SJSA1 (cell line): ENCODE data around the gene ZNF215. TPM values are rescaled to one million over a fixed set of nuclear protein-coding genes. Genes with fewer than 3 reads are reported as not detected.
"Not testable (repeated sequence)": the region's sequence is repeated elsewhere in the genome, so short reads cannot be mapped to it uniquely, and the experiment has no call there.

ENCODE experiments used
- DNase-seq, 2 experiments: peaks; one replicate each; pipeline ENCODE4 v3.0.0-alpha.2; 2015 to 2020; ENCODE audit warnings: low spot score in 2 of 2, low read depth in 1 of 2
- H3K27ac ChIP-seq: fragments of 250-450 bp; sonication (Bioruptor Pico); 2 replicates; pipeline ENCODE4 v1.5.1; 2020; ENCODE audit warnings: mild to moderate bottlenecking, moderate library complexity
- H3K27me3 ChIP-seq: fragments of 250-450 bp; sonication (Bioruptor Pico); replicated peaks from 2 replicates; pipeline ENCODE4 v1.5.1; 2020; ENCODE audit warnings: mild to moderate bottlenecking, moderate library complexity
- H3K36me3 ChIP-seq: fragments of 250-450 bp; sonication (Bioruptor Pico); 2 replicates; pipeline ENCODE4 v1.5.1; 2020; ENCODE audit warnings: mild to moderate bottlenecking
- H3K4me1 ChIP-seq: fragments of 250-450 bp; sonication (Bioruptor Pico); replicated peaks from 2 replicates; pipeline ENCODE4 v1.6.1; 2021; ENCODE audit warnings: mild to moderate bottlenecking
- H3K4me3 ChIP-seq: fragments of 250-450 bp; sonication (Bioruptor Pico); 2 replicates; pipeline ENCODE4 v1.5.1; 2020; ENCODE audit warnings: mild to moderate bottlenecking
- H3K9me3 ChIP-seq: fragments of 250-450 bp; sonication (Bioruptor Pico); replicated peaks from 2 replicates; pipeline ENCODE4 v1.5.1; 2020; ENCODE audit warnings: mild to moderate bottlenecking
- total RNA-seq: library from RNA; depleted of rRNA; stranded (reverse); fragments of >200 nt; shearing (Covaris generic); gene quantifications from 2 replicates; pipeline ENCODE4 v1.2.3, GENCODE V29; 2014; rRNA removed

ZNF215 gene
- not detected in 2 replicates for total RNA-seq

- Histone ChIP-seq H3K9me3 (no peaks in the 10 kb centered on the region), H3K36me3 (no peaks in the 10 kb centered on the region), H3K27me3 (no peaks in the 10 kb centered on the region), H3K4me1 (no peaks in the 10 kb centered on the region), H3K27ac (no peak within 1 kb of the TSS), H3K4me3 (no peak within 1 kb of the TSS)
- DNase-seq: no peak
These were observed at the start of gene ZNF215 for GRCh38 chr11:6926208-6927029. Gene ZNF215 (plus strand): TSS chr11:6926426. CDS start chr11:6932273, 5,847 bp downstream.

- no peaks in the 10 kb centered on the region for H3K27me3 ChIP-seq
- DNase-seq: no peak
- no peaks in the 10 kb centered on the region for H3K9me3 ChIP-seq
- no peak overlapping the region for H3K4me3 ChIP-seq
- no peaks in the 10 kb centered on the region for H3K36me3 ChIP-seq
- no peaks in the 10 kb centered on the region for H3K4me1 ChIP-seq
- no peak overlapping the region for H3K27ac ChIP-seq
These were observed 49.3 kb upstream of the ZNF215 start for GRCh38 chr11:6876914-6877313.

GRCh38 chr11:6882751-6883150, 43.5 kb upstream of the ZNF215 start:
- Histone ChIP-seq H3K4me3 (no peak overlapping the region), H3K9me3 (no peaks in the 10 kb centered on the region), H3K27ac (no peak overlapping the region), H3K27me3 (no peaks in the 10 kb centered on the region), H3K4me1 (no peaks in the 10 kb centered on the region), H3K36me3 (no peaks in the 10 kb centered on the region)
- no peak for DNase-seq

- not testable (repeated sequence) for H3K27me3 ChIP-seq, H3K36me3 ChIP-seq, DNase-seq, H3K9me3 ChIP-seq, H3K27ac ChIP-seq, H3K4me3 ChIP-seq, H3K4me1 ChIP-seq
These were observed 38.5 kb upstream of the ZNF215 start for GRCh38 chr11:6887711-6888110.

- DNase-seq: no peak
- H3K27me3 ChIP-seq: no peaks in the 10 kb centered on the region
- no peaks in the 10 kb centered on the region for H3K36me3 ChIP-seq
- H3K4me3 ChIP-seq: no peak overlapping the region
- no peak overlapping the region for H3K27ac ChIP-seq
- H3K9me3 ChIP-seq: no peaks in the 10 kb centered on the region
- no peaks in the 10 kb centered on the region for H3K4me1 ChIP-seq
These were observed 37.4 kb upstream of the ZNF215 start for GRCh38 chr11:6888830-6889229.

- H3K27ac ChIP-seq: no peak overlapping the region
- H3K4me1 ChIP-seq: no peaks in the 10 kb centered on the region
- H3K9me3 ChIP-seq: no peaks in the 10 kb centered on the region
- H3K27me3 ChIP-seq: no peaks in the 10 kb centered on the region
- no peak for DNase-seq
- H3K4me3 ChIP-seq: no peak overlapping the region
- no peaks in the 10 kb centered on the region for H3K36me3 ChIP-seq
These were observed 36.4 kb upstream of the ZNF215 start for GRCh38 chr11:6889835-6890234.

GRCh38 chr11:6892400-6892799, 33.8 kb upstream of the ZNF215 start, which contains the start of gene OR2D2:
Gene OR2D2 (minus strand): TSS chr11:6892500. CDS start chr11:6892500, 0 bp downstream.
- no peak for DNase-seq
- Histone ChIP-seq H3K27me3 (no peaks in the 10 kb centered on the region), H3K27ac (no peak within 1 kb of the TSS), H3K9me3 (no peaks in the 10 kb centered on the region), H3K36me3 (no peaks in the 10 kb centered on the region), H3K4me3 (no peak within 1 kb of the TSS), H3K4me1 (no peaks in the 10 kb centered on the region)

GRCh38 chr11:6894097-6894496, 32.1 kb upstream of the ZNF215 start:
- H3K27me3 ChIP-seq: no peaks in the 10 kb centered on the region
- no peak overlapping the region for H3K27ac ChIP-seq
- DNase-seq: no peak
- no peaks in the 10 kb centered on the region for H3K9me3 ChIP-seq
- H3K36me3 ChIP-seq: no peaks in the 10 kb centered on the region
- H3K4me1 ChIP-seq: no peaks in the 10 kb centered on the region
- no peak overlapping the region for H3K4me3 ChIP-seq

GRCh38 chr11:6895010-6895409, 31.2 kb upstream of the ZNF215 start:
- no peaks in the 10 kb centered on the region for H3K36me3 ChIP-seq
- no peak for DNase-seq
- H3K27ac ChIP-seq: no peak overlapping the region
- no peak overlapping the region for H3K4me3 ChIP-seq
- H3K4me1 ChIP-seq: no peaks in the 10 kb centered on the region
- H3K27me3 ChIP-seq: no peaks in the 10 kb centered on the region
- H3K9me3 ChIP-seq: no peaks in the 10 kb centered on the region

GRCh38 chr11:6898911-6899310, 27.3 kb upstream of the ZNF215 start:
- DNase-seq: no peak
- Histone ChIP-seq H3K9me3 (no peaks in the 10 kb centered on the region), H3K36me3 (no peaks in the 10 kb centered on the region), H3K4me3 (no peak overlapping the region), H3K27ac (no peak overlapping the region), H3K4me1 (no peaks in the 10 kb centered on the region), H3K27me3 (no peaks in the 10 kb centered on the region)

- Histone ChIP-seq H3K36me3 (no peaks in the 10 kb centered on the region), H3K27me3 (no peaks in the 10 kb centered on the region), H3K27ac (no peak overlapping the region), H3K4me1 (no peaks in the 10 kb centered on the region), H3K9me3 (no peaks in the 10 kb centered on the region), H3K4me3 (no peak overlapping the region)
- DNase-seq: no peak
These were observed 25.8 kb upstream of the ZNF215 start for GRCh38 chr11:6900327-6900999.

GRCh38 chr11:6904804-6905203, 21.4 kb upstream of the ZNF215 start:
- not testable (repeated sequence) for H3K36me3 ChIP-seq, H3K27ac ChIP-seq, H3K4me3 ChIP-seq, H3K4me1 ChIP-seq, DNase-seq, H3K9me3 ChIP-seq, H3K27me3 ChIP-seq

GRCh38 chr11:6911378-6911777, 14.8 kb upstream of the ZNF215 start:
- Histone ChIP-seq H3K36me3 (no peaks in the 10 kb centered on the region), H3K9me3 (no peaks in the 10 kb centered on the region), H3K27ac (no peak overlapping the region), H3K4me1 (no peaks in the 10 kb centered on the region), H3K27me3 (no peaks in the 10 kb centered on the region), H3K4me3 (no peak overlapping the region)
- no peak for DNase-seq

- H3K36me3 ChIP-seq: no peaks in the 10 kb centered on the region
- no peaks in the 10 kb centered on the region for H3K4me1 ChIP-seq
- no peak for DNase-seq
- no peak overlapping the region for H3K4me3 ChIP-seq
- H3K27me3 ChIP-seq: no peaks in the 10 kb centered on the region
- no peak overlapping the region for H3K27ac ChIP-seq
- H3K9me3 ChIP-seq: no peaks in the 10 kb centered on the region
These were observed 14.3 kb upstream of the ZNF215 start for GRCh38 chr11:6911948-6912347.
